ENCODE data around the gene ZP2. TPM values are rescaled to one million over a fixed set of nuclear protein-coding genes. Genes with fewer than 3 reads are reported as not detected.

Gene ZP2
- polyA plus RNA-seq, 1 donor, result 0.08 TPM

Other genes starting within 250 kb of the ZP2 start
- gene DNAH3, start 60.7 kb downstream of the ZP2 start, polyA plus RNA-seq (ENCODE audit: insufficient read length), result 0.40 TPM
- 25.6 TPM for gene LDAF1, start 52.9 kb downstream of the ZP2 start, polyA plus RNA-seq (ENCODE audit: insufficient read length)
- 6.0 TPM for gene ANKS4B, start 22.1 kb upstream of the ZP2 start, polyA plus RNA-seq (ENCODE audit: insufficient read length)
- 10.4 TPM for gene CRYM, start 66.7 kb upstream of the ZP2 start, polyA plus RNA-seq (ENCODE audit: insufficient read length)